HG02571 (cell line): ENCODE results near the gene RAI1.
"Not testable (repeated sequence)": the region's sequence is repeated elsewhere in the genome, so short reads cannot be mapped to it uniquely, and the experiment has no call there.

Experiments
- ATAC-seq: cut with Tn5 transposase; IDR thresholded peaks from one replicate; pipeline ENCODE4 v1.9.1; 2021; ENCODE audit warnings: mild to moderate bottlenecking, moderate library complexity; ENCODE audit not compliant: unreplicated experiment

The RAI1 gene, protein sequence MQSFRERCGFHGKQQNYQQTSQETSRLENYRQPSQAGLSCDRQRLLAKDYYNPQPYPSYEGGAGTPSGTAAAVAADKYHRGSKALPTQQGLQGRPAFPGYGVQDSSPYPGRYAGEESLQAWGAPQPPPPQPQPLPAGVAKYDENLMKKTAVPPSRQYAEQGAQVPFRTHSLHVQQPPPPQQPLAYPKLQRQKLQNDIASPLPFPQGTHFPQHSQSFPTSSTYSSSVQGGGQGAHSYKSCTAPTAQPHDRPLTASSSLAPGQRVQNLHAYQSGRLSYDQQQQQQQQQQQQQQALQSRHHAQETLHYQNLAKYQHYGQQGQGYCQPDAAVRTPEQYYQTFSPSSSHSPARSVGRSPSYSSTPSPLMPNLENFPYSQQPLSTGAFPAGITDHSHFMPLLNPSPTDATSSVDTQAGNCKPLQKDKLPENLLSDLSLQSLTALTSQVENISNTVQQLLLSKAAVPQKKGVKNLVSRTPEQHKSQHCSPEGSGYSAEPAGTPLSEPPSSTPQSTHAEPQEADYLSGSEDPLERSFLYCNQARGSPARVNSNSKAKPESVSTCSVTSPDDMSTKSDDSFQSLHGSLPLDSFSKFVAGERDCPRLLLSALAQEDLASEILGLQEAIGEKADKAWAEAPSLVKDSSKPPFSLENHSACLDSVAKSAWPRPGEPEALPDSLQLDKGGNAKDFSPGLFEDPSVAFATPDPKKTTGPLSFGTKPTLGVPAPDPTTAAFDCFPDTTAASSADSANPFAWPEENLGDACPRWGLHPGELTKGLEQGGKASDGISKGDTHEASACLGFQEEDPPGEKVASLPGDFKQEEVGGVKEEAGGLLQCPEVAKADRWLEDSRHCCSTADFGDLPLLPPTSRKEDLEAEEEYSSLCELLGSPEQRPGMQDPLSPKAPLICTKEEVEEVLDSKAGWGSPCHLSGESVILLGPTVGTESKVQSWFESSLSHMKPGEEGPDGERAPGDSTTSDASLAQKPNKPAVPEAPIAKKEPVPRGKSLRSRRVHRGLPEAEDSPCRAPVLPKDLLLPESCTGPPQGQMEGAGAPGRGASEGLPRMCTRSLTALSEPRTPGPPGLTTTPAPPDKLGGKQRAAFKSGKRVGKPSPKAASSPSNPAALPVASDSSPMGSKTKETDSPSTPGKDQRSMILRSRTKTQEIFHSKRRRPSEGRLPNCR (N-terminal part only)

DNA sequence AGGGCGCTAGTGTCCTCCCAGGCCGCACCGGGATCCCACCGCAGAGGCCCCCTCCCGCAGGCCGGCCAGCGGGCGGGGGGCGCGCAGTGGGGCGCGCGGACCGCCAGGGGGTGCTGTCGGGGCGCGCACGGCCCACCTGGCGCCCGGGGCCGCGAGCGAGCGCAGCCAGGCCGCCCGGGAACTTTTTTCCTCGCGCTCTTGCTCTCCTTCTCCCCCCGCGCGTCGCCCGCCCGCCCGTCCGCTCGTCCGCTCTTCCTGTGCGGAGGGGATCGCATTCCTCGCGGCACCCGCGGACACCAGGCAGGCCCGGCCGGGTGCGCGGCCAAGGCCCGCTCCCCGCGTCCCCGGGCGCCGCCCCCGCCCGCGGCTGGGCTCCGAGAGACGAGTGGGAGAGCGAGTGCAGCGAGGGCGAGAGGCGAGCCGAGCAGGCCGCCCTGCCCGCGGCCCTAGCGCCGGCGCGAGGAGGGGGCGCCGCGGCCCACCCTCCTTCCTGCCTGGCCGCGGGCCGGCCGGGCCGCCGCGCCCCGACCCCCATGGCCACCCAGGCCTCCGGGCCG, at the start of gene RAI1:
TSS of gene RAI1 (plus strand) at position 272 of the 557 bp plus-strand sequence. CDS start 111,491 bp downstream, outside the sequence.
- peak; percentile 45 for ATAC-seq

DNA sequence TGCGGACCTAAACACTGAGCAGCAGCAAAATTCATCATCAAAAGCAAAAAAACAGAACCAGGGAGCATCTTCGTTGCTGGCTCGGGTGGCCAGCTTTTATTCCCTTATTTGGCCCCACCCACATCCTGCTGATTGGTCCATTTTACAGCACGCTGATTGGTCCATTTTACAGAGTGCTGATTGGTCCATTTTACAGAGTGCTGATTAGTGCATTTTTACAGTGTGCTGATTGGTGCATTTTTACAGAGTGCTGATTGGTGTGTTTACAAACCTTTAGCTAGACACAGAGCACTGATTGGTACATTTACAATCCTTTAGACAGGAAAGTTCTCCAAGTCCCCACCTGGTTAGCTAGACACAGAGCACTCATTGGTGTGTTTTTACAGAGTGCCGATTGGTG, 48.6 kb upstream of the RAI1 start:
- ATAC-seq, result not testable (repeated sequence)

DNA sequence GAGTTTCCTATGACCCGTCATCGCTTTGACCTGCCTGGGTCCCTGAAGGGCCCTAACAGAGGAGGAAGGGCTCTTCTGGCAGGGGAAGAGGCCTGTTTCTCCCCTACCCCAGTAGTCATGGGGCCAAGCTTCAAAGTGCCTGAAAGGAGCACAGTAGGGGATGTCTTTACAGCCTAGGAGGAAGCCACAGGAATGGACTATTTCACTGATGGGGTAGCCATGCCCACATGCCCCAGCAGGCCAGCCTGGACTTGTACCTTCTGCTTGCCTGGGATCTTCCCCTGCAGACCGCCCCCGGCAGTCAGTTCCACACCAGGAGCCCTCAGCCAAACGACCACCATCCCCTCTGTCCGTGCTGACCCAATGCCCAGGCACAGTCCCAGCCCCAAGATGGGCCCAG, 47.9 kb upstream of the RAI1 start:
- no peak for ATAC-seq

DNA sequence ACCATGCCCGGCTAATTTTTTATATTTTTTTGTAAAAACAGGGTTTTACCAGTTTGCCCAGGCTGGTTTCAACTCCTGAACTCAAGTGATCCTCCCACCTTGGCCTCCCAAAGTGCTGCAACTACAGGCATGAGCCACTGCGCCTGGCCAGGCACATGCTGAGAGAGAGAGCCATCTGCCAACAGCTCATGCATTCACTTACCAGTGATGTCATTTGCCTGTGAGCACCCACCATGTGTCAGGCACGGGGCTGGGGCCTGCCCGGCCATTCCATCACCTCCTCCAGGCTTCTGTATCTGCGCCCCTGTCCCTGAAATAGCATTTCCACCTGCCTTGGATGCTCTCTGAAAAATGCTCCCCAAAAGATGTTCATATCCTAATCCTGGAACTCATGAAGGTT, 46.1 kb upstream of the RAI1 start:
- no peak for ATAC-seq

DNA sequence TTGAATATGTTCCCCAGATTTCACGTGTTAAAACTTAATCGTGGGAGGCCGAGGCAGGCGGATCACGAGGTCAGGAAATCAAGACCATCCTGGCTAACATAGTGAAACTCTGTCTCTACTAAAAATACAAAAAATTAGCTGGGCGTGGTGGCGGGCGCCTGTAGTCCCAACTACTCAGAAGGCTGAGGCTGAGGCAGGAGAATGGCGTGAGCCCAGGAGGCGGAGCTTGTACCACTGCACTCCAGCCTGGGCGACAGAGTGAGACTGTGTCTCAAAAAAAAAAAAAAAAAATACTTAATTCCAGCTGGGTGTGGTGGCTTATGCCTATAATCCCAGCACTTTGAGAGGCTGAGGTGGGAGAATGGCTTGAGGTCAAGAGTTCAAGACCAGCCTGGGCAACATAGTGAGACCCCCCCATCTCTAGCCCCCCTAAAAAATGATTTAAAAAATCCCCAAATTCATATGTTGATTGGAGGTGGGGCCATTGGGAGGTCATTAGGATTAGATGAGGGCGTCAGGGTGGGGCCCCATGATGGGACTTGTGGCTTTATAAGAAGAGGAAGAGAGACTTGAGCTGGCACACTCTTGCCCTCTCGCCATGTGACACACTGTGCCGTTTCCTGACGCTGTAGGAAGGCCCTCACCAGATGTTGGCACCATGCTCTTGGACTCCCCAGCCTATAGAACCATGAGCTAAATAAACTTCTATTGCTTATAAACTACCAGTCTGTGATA, 45.6 kb upstream of the RAI1 start:
- not testable (repeated sequence) for ATAC-seq

DNA sequence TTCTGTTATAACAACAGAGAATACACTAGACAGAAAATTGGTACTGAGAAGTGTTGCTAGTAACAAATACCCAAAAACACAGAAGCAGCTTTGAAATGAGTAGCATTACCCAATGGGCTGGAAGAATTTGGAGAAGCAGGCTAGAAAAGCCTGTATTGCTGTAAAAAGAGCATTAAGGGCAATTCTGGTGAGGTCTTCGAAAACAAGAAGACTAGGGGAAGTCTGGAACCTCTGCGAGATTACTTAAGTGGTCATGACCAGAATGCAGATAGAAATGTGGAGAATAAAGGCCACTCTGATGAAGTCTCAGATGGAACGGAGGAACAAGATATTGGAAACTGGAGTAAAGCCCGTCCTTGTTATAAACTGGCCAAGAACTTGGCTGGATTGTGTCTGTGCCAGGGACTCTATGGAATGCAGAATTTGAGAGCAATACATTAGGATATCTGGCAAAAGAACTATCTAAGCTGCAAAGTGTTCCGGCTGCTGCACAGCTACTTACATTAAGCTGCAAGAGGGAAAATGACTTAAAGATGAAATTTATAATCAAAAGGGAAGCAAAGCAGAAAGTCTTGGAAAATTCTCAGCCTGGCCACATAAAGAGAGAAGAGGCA, 44.9 kb upstream of the RAI1 start:
- ATAC-seq, result no peak

DNA sequence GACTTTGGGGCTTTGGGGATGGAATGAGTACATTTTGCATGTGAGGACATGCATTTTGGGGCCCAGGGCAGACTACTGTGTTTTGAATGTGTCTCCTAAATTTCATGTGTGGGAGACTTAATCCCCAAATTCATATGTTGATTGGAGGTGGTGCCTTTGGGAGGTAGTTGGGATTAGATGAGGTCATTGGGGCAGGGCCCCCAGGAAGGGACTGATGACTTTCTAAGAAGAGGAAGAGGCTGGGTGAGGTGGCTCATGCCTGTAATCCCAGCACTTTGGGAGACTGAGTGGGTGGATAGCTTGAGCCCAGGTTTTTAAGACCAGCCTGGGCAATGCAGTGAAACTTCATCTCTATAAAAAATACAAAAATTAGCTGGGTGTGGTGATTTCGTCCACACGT, 42.8 kb upstream of the RAI1 start:
- ATAC-seq, result no peak

DNA sequence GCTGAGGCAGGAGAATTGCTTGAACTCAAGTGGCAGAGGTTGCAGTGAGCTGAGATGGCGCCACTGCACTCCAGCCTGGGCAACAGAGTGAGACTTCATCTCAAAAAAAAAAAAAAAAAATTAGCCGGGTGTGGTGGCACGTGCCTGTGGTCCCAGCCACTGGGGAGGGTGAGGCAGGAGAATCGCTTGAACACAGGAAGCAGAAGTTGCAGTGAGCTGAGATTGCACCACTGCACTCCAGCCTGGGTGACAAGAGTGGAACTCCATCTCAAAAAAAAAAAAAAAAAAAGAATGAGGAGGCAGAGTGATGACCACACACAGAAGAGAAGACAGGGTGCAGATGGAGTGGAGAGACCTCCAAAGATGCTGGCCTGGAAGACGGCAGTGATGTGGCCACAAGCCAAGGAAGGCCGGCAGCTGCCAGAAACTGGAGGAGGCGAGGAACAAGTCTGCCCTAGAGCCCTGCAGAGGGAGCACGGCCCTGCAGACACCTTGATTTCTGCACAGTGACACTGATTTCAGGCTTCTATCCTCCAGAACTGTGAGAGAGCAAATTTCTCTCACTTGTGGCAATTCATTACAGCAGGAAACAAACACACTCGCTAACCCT, 41.5 kb upstream of the RAI1 start:
- not testable (repeated sequence) for ATAC-seq

DNA sequence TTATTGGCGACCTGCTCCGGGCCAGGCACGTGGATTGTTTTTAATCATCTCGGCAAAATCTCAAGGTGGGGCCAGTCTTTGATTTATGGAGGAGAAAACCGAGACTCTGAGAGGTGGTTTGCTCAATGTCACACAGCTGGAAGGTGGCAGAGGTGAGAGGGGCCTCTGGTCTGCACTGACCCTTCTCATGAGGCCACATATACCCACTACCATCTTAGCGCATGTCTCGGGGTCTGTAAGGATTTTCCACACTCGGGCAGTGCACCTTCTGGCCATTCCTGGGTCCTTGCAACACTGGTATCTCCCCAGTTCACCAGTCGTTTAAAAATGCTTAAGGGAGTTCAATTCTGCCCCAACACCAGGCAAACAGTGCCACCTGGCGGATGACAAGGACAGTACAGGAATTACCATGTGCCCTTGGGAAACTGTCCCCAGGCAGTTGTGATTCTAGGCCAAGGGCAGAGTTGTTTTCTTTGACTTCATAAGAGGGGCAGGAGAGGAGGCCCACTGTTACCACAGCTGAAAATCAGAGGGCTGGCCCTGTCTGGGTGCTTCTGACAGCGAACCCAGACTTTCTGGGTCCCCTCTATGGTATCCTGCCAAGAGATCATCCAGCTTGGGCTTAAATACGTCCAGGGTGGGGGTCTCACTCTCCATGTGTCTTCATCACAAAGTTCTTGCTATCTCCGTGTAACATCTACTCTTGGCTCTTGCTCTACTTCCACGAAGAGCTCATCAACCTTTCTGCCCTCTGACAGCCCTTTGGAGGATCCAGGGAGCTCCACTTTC, 39.4 kb upstream of the RAI1 start:
- ATAC-seq, result no peak

DNA sequence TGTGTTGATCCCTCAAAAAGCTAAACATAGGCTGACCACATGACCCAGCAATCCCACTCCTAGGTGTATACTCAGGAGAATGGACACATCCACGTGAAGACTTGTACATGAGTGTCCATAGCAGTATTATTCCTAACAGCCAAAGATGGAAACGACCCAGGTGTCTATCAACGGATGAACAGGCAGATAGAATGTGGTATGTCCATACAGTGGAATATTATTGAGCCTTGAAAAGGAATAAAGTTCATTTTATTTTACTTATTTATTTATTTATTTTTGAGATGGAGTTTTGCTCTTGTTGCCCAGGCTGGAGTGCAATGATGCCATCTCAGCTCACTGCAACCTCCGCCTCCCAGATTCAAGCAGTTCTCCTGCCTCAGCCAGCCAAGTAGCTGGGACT, 36.1 kb upstream of the RAI1 start:
- ATAC-seq, result not testable (repeated sequence)

DNA sequence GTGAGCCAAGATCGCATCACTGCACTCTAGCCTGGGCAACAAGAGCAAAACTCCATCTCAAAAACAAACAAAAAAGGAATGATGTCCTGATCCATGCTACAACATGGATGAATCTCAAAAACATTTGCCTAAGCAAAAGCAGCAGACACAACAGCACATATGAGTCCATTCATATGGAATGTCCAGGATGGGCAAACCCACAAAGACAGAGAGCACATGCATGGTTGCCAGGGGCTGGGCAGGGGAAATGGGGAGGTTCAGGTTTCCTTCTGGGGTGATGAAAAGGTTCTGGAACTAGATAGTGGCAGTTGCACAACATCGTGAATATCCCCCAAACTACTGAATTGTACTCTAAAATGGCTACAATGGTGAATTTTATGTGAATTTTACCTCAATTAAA, 35.3 kb upstream of the RAI1 start:
- ATAC-seq, result no peak

DNA sequence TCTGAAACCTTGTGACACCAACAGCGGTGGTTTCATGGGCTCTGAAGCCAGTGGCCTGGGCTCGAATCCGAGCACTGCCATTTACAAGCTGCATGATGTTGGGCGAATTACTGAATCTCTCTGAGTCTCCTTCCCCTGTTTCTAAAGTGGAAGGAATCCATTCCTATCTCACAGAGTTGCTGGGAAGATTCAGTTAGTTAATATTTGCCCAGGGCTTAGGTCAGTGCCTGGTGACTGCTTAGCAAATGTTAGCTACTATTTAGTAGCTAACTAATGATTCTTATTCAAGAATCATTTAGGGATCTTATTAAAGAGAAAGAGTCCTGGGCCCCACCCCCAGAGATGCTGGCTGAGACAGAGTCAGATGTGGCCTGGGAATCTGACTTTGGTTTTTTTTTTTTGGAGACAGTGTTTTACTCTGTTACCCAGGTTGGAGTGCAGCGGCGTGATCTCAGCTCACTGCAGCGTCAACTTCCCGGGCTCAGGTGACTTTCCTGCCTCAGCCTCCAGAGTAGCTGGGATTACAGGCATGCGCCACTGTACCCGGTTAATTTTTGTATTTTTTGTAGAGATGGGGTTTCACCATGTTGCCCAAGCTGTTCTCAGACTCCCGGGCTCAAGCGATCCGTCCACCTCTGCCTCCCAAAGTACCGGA, 33.6 kb upstream of the RAI1 start:
- no peak for ATAC-seq

DNA sequence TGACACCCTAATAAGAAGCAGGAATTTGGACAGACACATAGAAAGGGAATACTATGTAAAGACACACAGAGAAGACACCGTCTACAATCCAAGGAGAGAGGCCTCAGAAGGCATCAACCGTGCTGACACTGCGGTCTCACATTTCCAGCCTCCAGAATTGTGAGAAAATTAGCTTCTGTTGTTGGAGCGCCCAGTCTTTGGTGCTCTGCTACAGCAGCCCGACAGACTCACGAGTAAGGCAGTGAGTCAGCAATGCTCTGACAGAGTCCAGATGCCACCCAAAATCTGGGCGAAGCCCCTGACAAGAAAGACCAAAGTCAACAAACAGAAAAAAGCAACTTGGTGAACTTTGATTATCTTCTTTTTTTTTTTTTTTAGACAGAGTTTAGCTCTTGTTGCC, 32.5 kb upstream of the RAI1 start:
- no peak for ATAC-seq

DNA sequence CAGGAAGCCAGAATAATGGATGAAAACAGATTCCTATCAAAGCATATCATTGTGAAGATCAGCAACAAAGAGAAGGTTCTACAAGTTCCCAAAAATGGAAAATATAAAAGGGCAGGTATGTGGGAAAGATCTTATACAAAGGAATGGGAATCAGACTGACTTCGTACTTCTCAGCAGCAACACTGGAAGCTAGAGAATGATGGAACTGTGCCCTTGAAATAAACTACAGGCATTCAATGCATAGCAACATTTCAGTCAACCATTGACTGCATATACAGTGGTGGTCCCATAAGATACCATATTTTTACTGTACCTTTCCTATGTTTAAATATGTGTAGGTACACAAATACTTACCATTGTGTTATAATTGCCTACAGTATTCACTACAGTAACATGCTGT, 30.3 kb upstream of the RAI1 start:
- no peak for ATAC-seq

DNA sequence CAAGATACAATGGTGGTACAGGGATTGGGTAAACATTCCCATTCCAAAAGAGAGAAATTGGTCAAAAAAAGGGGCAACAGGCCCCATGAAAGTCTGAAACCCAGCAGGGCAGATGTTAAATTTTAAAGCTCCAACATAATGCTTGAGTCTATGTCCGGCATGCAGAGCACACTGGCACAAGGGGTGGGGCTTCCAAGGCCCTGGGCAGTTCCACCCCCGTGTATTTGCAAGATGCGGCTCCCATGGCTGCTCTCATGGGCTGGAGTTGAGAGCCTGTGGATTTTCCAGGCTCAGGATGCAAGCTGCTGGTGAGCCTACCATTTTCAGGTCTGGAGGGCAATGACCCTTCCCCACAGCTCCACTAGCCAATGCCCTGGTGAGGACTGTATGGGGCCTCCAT, 27.9 kb upstream of the RAI1 start:
- no peak for ATAC-seq

DNA sequence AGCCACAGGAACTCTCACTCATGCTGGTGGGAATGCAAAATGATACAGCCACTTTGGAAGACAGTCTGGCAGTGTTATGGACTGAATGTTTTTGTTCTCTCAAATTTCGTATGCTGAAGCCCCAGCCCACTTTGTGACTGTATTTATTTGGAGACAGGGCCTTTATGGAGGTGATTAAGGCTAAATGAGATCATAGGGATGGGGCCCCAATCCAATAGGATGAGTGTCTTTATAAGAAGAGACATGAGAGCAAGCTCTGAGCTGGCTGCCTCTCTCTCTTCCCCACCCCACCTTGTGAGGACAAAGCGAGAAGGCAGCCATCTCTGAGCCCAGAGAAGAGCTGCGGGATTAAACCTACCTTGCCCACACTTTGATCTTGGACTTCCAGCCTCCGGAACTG, 21.9 kb upstream of the RAI1 start:
- ATAC-seq, result no peak

DNA sequence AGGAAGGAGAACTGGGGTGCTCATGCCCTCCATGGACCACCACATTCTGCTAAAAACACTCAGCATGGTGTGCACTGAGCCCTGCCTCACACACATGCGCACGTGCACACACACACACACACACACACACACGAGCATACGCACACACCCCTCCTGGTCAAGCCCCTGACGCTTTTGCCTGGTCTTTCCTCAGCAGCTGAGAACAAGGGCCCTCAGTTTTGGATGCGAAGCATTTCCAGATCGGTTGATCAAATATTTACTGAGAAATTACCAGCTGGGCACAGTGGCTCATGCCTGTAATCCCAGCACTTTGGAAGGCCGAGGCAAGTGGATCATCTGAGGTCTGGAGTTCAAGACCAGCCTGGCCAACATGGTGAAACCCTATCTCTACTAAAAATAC, 20.1 kb upstream of the RAI1 start:
- no peak for ATAC-seq

DNA sequence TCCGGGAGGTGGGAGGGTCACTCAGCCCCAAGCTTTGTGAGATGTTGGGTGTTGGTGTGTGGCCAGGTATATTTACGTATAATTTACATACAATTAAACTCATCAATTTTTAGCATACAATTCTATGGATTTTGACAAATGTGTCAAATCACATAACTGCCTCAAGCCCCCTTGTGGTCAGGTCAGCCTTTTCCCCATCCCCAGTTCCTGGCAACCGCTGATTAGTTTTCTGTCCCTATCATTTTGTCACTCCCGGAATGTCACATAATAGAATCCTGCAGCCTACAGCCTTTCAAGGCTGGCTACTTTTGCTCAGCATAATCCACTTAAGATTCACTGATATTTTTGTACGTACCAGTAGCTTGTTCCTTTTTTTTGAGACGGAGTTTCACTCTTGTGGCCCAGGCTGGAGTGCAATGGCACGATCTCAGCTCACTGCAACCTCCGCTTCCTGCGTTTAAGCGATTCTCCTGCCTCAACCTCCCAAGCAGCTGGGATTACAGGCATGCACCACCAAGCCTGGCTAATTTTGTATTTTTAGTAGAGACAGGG, 19.3 kb upstream of the RAI1 start:
- no peak for ATAC-seq
